Heart right ventricle (tissue), 16 donors: ENCODE data around the gene HS6ST3. TPM values are rescaled to one million over a fixed set of nuclear protein-coding genes. Genes with fewer than 3 reads are reported as not detected.

Experiments
- ATAC-seq, 8 donors: fragments of 200-7000 bp; cut with Tn5 transposase; one replicate each; pipeline ENCODE4 v1.9.1; 2020; ENCODE audit warnings: mild to moderate bottlenecking in 8 of 8, moderate library complexity in 8 of 8, moderate number of reproducible peaks in 1 of 8
- DNase-seq, 2 donors: peaks; one replicate each; pipeline ENCODE4 v3.0.0-alpha.2; 2020
- H3K27ac ChIP-seq, 10 donors: fragments of 200-600 bp; sonication (generic) in 2 of 10; one replicate each; pipeline versions ENCODE4 v1.5.0 to v1.8.0; 2020 to 2022; ENCODE audit warnings: mild to moderate bottlenecking in 3 of 10
- H3K27me3 ChIP-seq, 7 donors: fragments of 200-600 bp; one replicate each; pipeline ENCODE4 v1.8.0; 2021 to 2022; ENCODE audit warnings: mild to moderate bottlenecking in 2 of 7
- H3K36me3 ChIP-seq, 9 donors: fragments of 200-600 bp; sonication (generic) in 1 of 9; one replicate each; pipeline versions ENCODE4 v1.5.0 to v1.8.0; 2020 to 2022; ENCODE audit warnings: mild to moderate bottlenecking in 2 of 9
- H3K4me1 ChIP-seq, 9 donors: fragments of 200-600 bp; sonication (generic) in 1 of 9; one replicate each; pipeline versions ENCODE4 v1.5.0 to v1.8.0; 2020 to 2022; ENCODE audit warnings: mild to moderate bottlenecking in 4 of 9
- H3K4me3 ChIP-seq, 10 donors: fragments of 200-600 bp; sonication (generic) in 2 of 10; one replicate each; pipeline versions ENCODE4 v1.5.0 to v1.8.0; 2020 to 2022; ENCODE audit warnings: mild to moderate bottlenecking in 7 of 10, moderate library complexity in 2 of 10
- H3K9me3 ChIP-seq, 11 donors: fragments of 200-600 bp in 10 of 11; sonication (generic) in 2 of 11; one replicate each; pipeline versions ENCODE4 v1.5.0 to v1.8.0; 2013 to 2022; ENCODE audit warnings: mild to moderate bottlenecking in 2 of 11, control low read depth in 1 of 11, moderate library complexity in 1 of 11
- CTCF ChIP-seq, 9 donors: fragments of 200-600 bp; sonication (generic) in 2 of 9; IDR thresholded peaks; one replicate each; pipeline versions ENCODE4 v1.5.0 to v1.8.0; 2021 to 2022; ENCODE audit warnings: antibody characterized with exemption in 9 of 9, mild to moderate bottlenecking in 5 of 9, moderate library complexity in 1 of 9
- WGBS, 2 donors: extraction: QIAGEN DNeasy Blood & Tissue Kit; methylation state at CpG; one replicate each; pipeline ENCODE4 v1.1.7; 2013; ENCODE audit warnings: inconsistent platforms in 1 of 2; 5-methylcytosine and 5-hydroxymethylcytosine counted together
- intact Hi-C, 10 donors: fragments of 100-400 bp; cut with DNase I; formaldehyde crosslinking; loops; one replicate each; pipeline versions ENCODE4 v1.11.1 to v1.14.2; 2022
- polyA plus RNA-seq, 2 donors: library from polyadenylated mRNA; stranded (reverse); fragments of 200-250 nt; gene quantifications; one replicate each; pipeline ENCODE4 v1.2.3, GENCODE V29; 2013
- total RNA-seq, 10 donors: library from RNA; stranded (reverse); fragmentation: NEBNext Ultra II Directional in 3 of 10; extraction: Animal tissue kit (Norgen Biotek cat#: 25700) in 3 of 10; gene quantifications; one replicate each; pipeline versions ENCODE4 v1.2.1 to v1.2.4, GENCODE V29; 2021 to 2023
- donor health status: Arrhythmogenic right ventricular cardiomyopathy.
- donor health status: ischemic (EF 13 %, LVEDD 7.1; RV severe dilation, severe dysfunction).
- donor health status: healthy with polysubstance abuse.
- donor health status: DM: no; HTN: yes; CAD: no.
- donor health status: DM: no; HTN: no; CAD: no.
- donor health status: ischemic (EF 25% LVEDD 6.9; RV normal size, moderate dysfunction).
- donor health status: ischemic (EF 25% LVEDD 5.7; RV mildly dilated, moderate dysfunction).
- donor health status: healthy.
- donor health status: DM: yes; HTN: yes; CAD: no.
- donor health status: Ischemic cardiomyopathy.
- donor health status: ischemic (EF 35%, LVEDD 5.7; RV mildly dilated, moderate dysfunction).
- donor health status: nonischemic (EF 11% LVEDD 7.7; RV severe dilation, severe dysfunction).
- donor health status: DM: yes; HTN: yes; CAD: no.
- donor health status: PGD.
- donor health status: ischemic (EF 29% LVEDD 5.4; RV normal size, mild dysfunction).
- donor health status: nonischemic (EF 23%, LVEDD 6.1; RV moderate dilation, normal function).

HS6ST3 gene
- total and polyA plus RNA-seq, 12 donors = 0.01 to 7.6 (median 1.2) TPM

GRCh38 chr13:96052656-96053002 lies 37.3 kb upstream of the HS6ST3 start:
- no peak for TF ChIP-seq CTCF (IDR thresholded peaks at IDR 0.05)
- ATAC-seq = peak in 7 of 8 donors; percentile 3 to 60 (median 36)
- Histone ChIP-seq H3K36me3 (no peaks in the 10 kb centered on the region), H3K4me3 (peak overlapping the region; percentile 57 to 94 (median 82)), H3K27ac (peak overlapping the region; percentile 61 to 89 (median 82)), H3K9me3 (peaks cover 0 to 5% (median 0%) of the 10 kb centered on the region in 11 donors), H3K4me1 (peaks cover 0 to 11% (median 8%) of the 10 kb centered on the region in 9 donors), H3K27me3 (no peaks in the 10 kb centered on the region)
- WGBS, 2 donors = 2% methylated on average over 12 of the region's 12 CpGs
- DNase-seq = no peak
- intact Hi-C loops = loop anchor here in 1 of 10 donors (5.0 kb wide), 1 partner anchor 370 kb away; no protein-coding TSS in a partner anchor

- ATAC-seq = peak; percentile 100
- TF ChIP-seq CTCF (IDR thresholded peaks at IDR 0.05) = peak in 5 of 9 donors; percentile 9 to 37 (median 25)
- 0% methylated on average over 71 to 77 of the region's 77 CpGs for WGBS, 2 donors
Observed at GRCh38 chr13:96053003-96053703, 36.8 kb upstream of the HS6ST3 start, which contains the start of gene UGGT2. TSS of gene UGGT2 (minus strand) at chr13:96053401. CDS start at chr13:96053312, 89 bp downstream.

GRCh38 chr13:96065849-96066248 lies 24.1 kb upstream of the HS6ST3 start:
- WGBS, 2 donors = 79 to 83% methylated on average over 2 of the region's 2 CpGs
- no peaks in the 10 kb centered on the region for H3K4me1 ChIP-seq
- intact Hi-C loops = no loop called here
- DNase-seq = no peak
- ATAC-seq = no peak
- TF ChIP-seq CTCF (IDR thresholded peaks at IDR 0.05) = no peak
- peaks cover 0 to 16% (median 11%) of the 10 kb centered on the region in 7 donors for H3K27me3 ChIP-seq
- H3K36me3 ChIP-seq = no peaks in the 10 kb centered on the region
- no peak overlapping the region for H3K4me3 ChIP-seq
- no peak overlapping the region for H3K27ac ChIP-seq
- no peaks in the 10 kb centered on the region for H3K9me3 ChIP-seq

More at GRCh38 chr13:96053003-96053703, 36.8 kb upstream of the HS6ST3 start, which contains the start of gene UGGT2:
- Histone ChIP-seq H3K36me3 (no peaks in the 10 kb centered on the region), H3K4me1 (peaks cover 0 to 11% (median 8%) of the 10 kb centered on the region in 9 donors), H3K9me3 (peaks cover 0 to 5% (median 0%) of the 10 kb centered on the region in 11 donors), H3K27me3 (peaks cover 0 to under 1% (median 0%) of the 10 kb centered on the region in 7 donors), H3K4me3 (peak within 1 kb of the TSS; percentile 57 to 94 (median 82)), H3K27ac (peak within 1 kb of the TSS; percentile 61 to 89 (median 82))
- DNase-seq = peak; percentile 94 to 97
- intact Hi-C loops = loop anchor here in 1 of 10 donors (5.0 kb wide), 1 partner anchor 371 kb away; no protein-coding TSS in a partner anchor

- 56 to 58% methylated on average over 2 of the region's 2 CpGs for WGBS, 2 donors
- intact Hi-C loops = no loop called here
- ATAC-seq (no peak), DNase-seq (no peak)
- H3K36me3 ChIP-seq = no peaks in the 10 kb centered on the region
- H3K27ac ChIP-seq = no peak overlapping the region
- no peak for TF ChIP-seq CTCF (IDR thresholded peaks at IDR 0.05)
- H3K9me3 ChIP-seq = no peaks in the 10 kb centered on the region
- H3K27me3 ChIP-seq = peaks cover 0 to 20% (median 6%) of the 10 kb centered on the region in 7 donors
- H3K4me3 ChIP-seq = no peak overlapping the region
- no peaks in the 10 kb centered on the region for H3K4me1 ChIP-seq
Observed at GRCh38 chr13:96068729-96069128, 21.2 kb upstream of the HS6ST3 start.
